Glomerular visceral epithelial cell (primary cell): ENCODE data around the gene TMEM233.
A peak's percentile ranks its signal among the peaks of the same experiment; 100 is the strongest.

Experiments
- DNase-seq: peaks from one replicate; pipeline ENCODE4 v3.0.0-alpha.2; 2016; ENCODE audit errors: extremely low spot score

Gene TMEM233

DNA sequence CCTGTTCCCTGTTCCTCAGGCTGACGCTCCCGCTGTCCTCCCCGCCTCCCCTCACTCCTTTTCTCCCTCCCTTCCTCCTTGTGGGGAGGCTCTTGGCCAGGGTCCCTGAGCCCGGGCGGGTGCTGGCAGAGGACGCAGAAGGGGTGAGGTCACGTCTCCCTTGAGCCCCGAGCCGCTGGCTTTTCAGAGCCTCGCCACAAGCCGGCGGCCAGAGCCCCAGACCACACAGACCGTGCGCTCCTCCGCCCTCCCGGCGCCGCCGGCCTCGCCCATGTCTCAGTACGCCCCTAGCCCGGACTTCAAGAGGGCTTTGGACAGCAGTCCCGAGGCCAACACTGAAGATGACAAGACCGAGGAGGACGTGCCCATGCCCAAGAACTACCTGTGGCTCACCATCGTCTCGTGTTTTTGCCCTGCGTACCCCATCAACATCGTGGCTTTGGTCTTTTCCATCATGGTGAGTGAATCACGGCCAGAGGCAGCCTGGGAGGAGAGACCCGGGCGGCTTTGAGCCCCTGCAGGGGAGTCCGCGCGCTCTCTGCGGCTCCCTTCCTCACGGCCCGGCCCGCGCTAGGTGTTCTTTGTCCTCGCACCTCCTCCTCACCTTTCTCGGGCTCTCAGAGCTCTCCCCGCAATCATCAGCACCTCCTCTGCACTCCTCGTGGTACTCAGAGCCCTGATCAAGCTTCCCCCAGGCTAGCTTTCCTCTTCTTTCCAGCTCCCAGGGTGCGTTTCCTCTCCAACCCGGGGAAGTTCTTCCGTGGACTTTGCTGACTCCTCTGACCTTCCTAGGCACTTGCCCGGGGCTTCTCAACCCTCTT lies at the start of gene TMEM233:
Gene TMEM233, plus strand, starts transcription at position 197 of the 821 bp plus-strand sequence. Its CDS starts 75 bp downstream, at position 272.
- DNase-seq, result no peak

DNA sequence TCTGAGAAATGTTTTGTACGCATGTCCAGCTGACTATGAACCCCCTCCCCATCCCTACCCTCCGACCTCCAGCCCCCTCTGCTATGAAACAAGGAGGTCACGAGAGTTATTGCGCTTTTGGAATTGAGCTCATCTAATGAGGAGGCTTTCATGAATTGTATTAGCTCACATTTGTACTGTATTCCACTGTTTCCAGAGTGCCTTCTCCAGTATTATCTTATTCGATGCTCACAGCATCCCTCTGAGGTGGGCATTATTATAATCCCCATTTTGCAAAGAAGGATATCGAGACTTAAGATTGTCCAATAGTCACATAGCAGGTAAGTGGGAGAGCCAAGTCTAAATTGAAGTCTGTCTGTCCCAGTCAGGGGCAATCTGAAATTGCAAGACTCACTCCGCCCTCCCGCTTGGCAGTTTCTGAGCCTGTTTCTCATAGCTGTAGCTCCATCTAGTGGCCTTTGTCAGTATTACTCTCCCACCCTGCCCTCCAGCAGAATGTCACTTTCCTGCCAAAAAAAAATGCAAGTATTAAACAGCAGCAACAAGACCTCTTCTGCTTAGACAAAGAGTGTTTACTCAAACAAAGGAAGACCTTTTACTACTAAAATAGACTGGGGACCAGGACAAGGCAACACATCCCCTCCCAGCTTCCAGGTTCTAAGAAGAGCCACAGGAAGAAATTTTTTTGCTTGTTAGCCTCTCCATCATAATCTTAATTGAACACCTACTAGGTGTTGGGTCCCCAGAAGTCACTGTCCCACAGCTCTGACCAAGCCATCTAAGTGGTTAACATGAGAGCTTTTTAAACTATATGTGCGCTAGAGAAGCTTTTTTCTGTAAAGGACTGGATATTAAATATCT lies 48.6 kb upstream of the TMEM233 start:
- peak; percentile 54 for DNase-seq

DNA sequence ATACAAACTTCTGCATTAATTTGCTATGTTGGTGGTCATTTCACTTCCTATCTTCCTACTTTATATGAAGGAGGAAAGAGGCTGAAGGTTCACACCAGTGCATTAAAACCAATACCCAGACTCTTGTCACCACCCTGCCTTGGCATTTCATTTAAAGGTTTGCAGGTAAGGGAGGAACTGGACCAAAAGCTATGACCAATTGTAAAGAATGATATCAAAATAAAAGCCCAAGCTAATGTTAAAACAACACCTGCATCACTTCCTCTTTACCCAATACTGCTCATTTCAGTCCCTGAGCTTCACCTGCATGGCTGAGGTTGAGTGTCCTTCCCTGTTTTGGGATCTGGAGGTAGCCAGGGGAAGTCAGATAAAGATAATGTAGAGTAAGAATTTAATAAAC lies 47.2 kb upstream of the TMEM233 start:
- DNase-seq, result no peak

DNA sequence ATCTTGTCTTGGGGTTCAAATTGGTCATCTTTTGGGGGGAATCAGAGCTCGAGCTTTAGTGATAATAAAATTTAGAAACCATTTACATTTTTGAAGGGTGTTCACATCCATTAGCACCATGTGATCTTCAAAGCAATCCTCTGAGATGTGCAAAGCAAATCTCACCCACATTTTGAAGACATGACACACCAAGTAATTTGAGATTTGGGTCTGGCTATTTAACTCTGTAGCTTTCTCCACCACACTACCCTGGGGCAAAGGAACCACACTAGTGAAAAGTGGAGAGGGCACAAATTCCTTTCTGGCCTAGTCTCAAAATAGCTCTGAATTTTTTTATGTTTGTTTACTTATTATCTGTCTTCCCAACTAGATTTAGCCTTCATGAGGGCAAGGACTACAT lies 46.6 kb upstream of the TMEM233 start:
- no peak for DNase-seq

DNA sequence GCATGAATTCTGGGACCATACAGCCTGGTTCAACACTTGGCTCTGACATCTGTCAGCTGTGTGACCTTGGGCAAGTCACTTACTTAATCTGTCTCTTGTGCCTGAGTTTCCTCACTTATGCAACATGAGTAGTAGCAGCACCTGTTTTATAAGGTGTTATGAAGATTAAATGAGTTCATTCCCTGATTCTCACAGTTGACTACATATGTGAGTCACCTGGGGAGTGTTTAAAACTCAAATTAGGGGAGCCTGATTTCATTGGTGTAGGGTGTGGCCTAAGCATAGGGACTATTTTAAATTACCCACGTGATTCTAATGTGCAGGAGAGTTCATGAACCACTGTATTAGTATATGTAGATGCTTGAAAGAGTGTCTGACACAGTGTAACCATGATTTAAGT lies 36.7 kb upstream of the TMEM233 start:
- no peak for DNase-seq

DNA sequence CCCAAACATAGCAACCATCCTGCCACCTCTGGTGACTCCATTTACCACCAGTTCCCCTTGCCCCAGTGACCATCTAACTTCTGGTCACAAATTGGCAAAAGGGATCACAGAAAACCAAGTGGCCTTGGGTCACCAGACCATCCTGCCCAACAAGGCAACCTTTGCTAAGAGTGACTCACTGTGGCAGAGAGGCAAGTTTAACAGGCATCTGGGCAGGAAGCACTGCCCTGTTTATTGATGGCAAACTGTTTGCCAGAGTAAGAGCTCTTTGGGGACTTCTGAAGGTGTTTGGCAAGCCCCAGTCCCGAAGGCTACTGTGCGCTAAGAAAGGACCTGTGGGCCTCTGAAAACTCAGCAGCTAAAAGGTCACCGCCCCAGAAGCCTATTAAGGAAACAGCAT lies 28.2 kb upstream of the TMEM233 start:
- DNase-seq, result no peak

DNA sequence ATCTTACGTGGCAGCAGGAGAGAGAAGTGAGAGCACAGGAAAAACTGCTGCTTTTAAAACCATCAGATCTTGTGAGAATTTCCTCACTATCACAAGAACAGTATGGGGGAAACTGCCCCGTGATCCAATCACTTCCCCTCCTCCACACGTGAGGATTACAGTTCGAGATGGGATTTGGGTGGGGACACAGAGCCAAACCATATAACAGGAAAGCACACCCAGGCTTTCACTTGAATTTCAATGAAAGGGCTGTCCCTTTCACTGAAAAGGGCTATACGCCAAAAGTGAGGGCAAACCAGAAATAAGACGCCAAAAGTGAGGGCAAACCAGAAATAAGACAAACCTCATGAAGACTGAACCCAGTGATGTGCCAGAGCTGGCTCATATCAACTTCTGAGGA lies 22.8 kb upstream of the TMEM233 start:
- no peak for DNase-seq

DNA sequence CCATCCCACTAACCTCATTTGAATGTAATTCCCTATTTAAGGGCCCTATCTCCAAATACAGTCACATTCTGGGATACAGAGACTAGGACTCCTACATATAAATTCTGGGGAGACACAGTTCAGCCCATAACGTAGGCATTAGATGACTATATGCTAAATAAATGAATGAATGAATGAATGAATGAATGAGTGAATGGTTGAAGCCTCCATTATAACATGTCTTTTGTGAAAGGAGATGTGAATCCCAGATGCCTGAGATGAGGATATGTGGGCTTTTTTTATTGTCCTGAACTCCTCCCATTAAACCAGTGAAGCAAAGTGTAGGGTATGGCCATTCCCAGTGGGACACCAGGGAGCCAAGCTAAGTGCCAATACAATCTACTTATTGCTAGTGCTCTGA lies 20.5 kb upstream of the TMEM233 start:
- DNase-seq, result no peak

DNA sequence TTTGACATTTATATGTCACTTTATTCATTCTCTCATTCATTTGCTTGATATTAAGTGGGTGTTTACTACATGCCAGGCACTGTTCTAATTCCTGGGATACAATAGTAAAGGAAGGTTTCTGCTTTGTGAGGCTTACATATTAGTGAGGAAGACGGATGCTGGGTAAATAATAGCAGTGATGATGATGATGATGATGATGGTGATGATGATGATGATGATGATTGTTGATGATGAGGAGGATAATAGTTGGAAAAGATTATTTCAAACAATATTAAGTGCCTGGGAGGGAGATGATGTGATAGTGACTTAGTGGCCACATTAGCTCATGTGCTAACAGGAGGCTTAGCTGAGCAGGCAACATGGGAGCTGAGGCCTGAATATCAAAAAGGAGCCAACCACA lies 19.3 kb upstream of the TMEM233 start:
- no peak for DNase-seq

DNA sequence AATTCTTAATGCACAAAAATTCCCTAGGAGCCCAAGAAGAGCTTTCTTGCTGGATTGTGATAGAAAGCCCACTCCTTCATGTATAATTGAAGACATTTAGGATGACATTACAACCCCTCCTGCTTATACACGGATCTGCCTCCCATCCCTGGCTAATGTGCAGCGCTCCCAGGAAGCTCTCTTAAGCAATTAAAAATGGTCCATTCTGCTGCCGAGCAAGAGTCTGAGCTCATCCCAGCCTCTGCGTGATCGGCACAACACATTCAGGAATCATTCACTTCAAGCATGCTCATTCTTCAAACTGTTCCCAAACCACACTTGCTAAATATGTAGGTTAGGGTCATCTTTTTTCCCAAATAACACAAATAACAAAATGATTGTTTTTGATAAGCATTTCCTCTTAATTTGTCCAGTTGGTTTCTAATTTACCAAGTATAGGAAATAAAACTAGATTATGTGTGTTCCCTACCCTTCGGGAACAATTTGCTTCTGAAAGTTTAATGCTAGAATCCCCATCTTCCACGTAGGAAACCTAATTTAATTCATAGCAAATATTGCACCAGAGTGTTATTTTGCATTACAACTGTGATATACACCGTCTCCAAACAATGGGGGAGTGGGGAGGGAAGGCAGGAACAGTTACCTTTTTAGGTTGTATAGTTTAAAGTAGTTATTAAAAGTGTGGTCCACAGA lies 17.3 kb upstream of the TMEM233 start:
- DNase-seq, result no peak

DNA sequence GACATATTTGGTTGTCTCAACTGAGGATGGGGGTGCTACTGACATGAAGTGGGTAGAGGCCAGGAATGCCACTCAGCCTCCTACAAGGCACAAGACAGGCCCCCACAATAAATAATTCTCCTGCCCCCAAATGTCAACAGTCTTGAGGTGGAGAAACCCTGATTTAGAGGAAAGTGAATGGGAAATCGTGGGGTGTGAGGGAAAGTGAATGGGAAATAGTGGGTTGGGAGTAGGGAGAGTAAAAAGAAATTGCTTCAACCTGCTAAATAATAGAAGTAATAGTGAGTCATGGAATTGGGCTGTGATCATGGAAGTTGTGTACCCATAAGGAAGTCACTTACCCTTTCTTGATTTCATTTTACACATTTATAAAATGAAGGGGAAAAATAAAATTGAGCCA lies 16.7 kb upstream of the TMEM233 start:
- no peak for DNase-seq

DNA sequence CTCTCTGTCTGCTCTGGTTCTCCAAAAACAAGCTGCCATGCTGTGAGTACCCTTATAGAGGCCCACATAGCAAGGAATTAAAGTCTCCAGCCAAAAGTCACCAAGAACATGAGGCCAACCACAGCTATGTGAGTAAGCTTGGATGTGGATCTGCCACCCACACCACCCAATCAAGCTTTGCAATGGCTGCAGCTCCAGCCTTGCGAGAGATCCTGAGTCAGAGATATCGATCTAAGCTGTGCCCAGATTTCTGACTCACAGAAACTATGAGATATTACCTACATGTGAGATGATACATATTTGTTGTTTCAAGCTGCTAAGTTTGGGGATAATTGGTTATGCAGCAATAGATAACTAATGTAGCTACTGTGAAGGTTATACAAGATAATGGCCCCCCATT lies 15.5 kb upstream of the TMEM233 start:
- DNase-seq, result no peak

DNA sequence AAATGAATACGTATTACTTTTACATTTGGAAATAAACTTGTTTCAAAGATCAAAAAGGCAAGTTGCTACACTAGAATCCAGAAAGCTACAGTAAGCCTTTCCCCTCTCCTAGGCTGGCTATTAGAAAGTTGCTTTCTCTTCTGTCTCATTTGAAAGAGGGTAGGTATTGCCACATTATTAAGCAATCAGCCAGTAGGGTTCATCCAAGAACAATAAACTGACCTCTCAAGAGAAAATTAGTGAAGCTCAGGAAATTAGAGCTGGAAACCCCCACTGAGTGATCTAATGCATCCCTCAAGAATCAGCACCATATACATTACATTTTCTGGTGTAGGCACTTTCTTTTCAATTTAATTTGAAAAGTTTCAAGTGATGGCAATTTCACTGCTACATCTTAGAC lies 4.5 kb upstream of the TMEM233 start:
- no peak for DNase-seq

DNA sequence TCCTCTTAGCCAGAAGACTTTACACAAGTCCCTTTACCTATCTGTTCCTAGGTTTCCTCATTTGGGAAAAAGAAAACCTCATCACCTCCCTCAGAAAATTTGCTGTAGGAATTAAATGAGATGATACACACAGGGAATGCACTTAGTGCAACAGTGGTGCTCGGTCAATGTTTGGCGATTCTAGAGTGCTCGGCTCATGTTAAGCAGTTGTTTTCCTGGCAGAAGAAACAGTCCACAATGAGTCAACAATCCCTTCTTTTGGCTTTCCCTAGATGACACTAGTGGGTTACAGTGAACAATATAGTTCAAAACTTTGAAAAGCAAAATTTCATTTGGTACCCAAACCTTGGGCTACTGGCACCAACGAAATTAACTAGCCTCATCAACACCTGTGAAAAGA lies 3.9 kb upstream of the TMEM233 start:
- no peak for DNase-seq

DNA sequence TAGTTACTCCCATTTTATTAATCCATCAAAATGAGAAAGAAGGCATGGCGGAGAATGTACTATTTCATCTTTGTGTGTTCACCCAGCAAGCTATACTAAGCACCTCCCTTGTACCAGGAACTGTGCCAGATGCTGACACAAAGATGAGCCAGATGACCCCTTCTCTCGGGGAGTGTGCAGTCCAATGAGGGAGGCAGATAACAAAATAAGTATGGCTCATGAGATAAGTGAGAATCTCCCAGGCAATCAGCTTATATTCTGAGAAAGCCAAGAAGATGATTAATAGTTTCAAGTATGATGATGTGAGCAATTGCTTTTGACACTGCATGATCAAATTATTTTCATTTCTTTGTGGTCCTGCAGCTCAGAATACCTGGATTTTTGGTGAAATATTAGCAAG lies 1.3 kb upstream of the TMEM233 start:
- no peak for DNase-seq

DNA sequence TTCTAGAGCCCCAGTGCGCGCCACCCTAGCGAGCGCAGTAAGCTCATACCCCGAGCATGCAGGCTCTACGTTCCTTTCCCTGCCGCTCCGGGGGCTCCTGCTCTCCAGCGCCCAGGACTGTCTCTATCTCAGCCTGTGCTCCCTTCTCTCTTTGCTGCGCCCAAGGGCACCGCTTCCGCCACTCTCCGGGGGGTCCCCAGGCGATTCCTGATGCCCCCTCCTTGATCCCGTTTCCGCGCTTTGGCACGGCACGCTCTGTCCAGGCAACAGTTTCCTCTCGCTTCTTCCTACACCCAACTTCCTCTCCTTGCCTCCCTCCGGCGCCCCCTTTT lies 791 bp downstream of the TMEM233 start:
- DNase-seq, result no peak

DNA sequence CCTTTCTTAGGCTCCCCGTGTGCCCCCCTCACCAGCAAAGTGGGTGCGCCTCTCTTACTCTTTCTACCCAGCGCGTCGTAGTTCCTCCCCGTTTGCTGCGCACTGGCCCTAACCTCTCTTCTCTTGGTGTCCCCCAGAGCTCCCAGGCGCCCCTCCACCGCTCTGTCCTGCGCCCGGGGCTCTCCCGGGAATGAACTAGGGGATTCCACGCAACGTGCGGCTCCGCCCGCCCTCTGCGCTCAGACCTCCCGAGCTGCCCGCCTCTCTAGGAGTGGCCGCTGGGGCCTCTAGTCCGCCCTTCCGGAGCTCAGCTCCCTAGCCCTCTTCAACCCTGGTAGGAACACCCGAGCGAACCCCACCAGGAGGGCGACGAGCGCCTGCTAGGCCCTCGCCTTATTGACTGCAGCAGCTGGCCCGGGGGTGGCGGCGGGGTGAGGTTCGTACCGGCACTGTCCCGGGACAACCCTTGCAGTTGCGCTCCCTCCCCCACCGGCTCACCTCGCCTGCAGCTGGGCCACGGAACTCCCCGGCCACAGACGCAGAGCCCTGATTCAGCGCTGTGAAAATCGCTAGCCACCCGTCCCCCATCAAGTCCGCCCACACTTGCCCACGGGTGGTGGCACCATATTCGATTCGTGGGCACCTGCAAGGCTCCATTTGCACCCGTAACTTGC lies 1.3 kb downstream of the TMEM233 start:
- no peak for DNase-seq

DNA sequence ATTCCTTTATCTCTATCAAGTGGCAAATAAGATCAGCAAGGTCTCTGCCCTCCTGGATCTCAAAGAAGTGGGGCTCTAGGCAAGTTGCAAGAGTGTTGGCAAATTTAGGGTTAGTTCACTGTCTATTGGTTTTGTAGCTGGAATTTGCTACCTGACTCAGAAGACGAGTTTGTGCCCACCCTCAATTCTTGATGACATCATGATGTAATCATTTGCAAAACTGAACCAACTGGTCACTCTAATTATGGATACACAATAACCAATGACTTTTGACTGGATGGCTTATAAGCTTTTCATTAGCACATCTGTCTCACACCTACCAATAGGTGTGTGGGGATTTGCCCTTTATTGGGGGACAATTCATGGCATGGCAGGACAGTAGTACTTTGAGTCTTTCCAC lies 4.6 kb downstream of the TMEM233 start:
- no peak for DNase-seq

DNA sequence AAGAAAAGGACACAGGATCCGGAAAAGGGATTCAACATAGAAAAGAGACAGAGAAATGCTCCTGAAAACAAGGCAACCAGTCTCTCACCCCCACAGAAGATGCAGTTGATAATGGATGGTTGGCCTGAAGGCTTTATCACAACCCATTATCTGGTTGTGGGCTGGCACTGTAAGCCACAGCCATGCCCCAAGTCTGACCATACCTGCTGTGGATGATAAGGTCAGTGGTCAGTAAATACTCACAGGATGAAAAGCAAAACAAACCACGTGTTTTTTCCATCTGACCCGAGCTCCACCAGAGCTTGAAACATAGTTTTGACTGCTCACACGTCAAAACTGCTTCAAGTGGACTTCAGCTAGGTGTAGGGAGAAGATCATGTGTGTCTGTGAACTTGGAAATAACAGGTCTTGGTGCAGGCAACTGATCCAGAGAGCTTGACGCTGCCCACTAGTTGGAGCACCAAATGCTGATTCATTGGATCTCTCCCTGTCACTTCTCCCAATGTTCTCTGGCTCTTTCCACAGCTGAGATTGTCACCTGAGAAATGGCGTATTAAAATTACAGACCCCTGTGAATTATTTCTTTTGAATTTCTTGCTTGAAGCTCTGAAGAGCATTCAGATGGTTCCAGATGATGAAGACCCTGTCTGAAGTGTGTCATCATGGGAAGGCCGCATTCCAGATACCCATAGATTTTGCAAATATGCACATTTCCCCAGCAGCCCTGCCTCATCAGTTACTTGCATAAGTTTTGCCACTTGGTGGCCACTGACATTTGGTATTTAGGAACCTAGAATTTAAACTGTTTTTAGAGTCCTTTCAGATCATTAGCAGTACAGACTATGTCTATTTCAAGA lies 8.5 kb downstream of the TMEM233 start:
- DNase-seq, result no peak

DNA sequence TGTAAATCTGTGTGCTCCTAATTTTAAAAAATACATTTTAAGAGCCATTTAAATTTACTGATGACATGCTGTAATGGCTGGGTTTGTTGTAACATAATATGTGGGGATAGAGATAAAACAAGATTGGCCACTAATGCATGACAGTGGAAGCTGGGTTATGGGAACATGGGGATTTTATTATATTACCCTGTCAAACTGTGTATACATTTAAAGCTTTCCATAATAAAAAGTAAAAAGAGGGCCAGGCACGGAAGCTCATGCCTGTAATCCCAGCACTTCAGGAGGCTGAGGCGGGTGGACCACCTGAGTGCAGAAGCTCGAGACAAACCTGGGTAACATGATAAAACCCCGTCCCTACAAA lies 9.1 kb downstream of the TMEM233 start:
- no peak for DNase-seq

DNA sequence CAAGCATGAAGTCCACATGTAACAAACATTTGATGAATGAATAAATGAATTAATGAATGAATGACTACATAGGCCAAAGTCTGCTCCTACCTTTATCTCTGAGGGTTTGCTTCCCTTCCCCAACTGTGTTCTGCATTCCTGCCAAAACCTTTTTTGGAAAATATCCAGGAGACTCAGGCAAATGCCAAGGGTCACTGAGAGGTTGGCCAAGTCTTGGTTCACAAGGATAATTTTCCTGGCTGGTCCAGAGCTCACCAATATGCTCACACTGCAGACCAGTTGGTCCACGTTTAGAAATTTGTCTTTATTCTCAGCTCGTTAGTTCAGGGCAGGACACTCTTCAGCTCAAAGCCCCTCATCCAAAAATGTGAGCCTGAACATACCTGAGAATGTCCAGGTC lies 10.2 kb downstream of the TMEM233 start:
- no peak for DNase-seq
